OCI-LY1 (cell line): ENCODE measurements around the gene SLX4IP.
"Not testable (repeated sequence)": the region's sequence is repeated elsewhere in the genome, so short reads cannot be mapped to it uniquely, and the experiment has no call there.

Experiments used
- H2AFZ ChIP-seq: fragments of 200-600 bp; sonication (generic), shearing (Covaris generic); 2 replicates; pipeline ENCODE4 v1.6.0; 2014; ENCODE audit warnings: antibody characterized with exemption, mild to moderate bottlenecking, low read length
- H3F3A ChIP-seq: fragments of 200-600 bp; sonication (generic), shearing (Covaris generic); 2 replicates; pipeline ENCODE4 v1.6.0; 2014; ENCODE audit warnings: mild to moderate bottlenecking, antibody characterized with exemption, low read length, moderate library complexity; ENCODE audit not compliant: insufficient read depth
- H3K27ac ChIP-seq: fragments of 200-600 bp; sonication (generic); 2 replicates; pipeline ENCODE4 v1.5.1; 2014; ENCODE audit warnings: low read length, mixed run types, mild to moderate bottlenecking, low read depth; ENCODE audit not compliant: poor library complexity, severe bottlenecking
- H3K27me3 ChIP-seq: fragments of 200-600 bp; sonication (generic); 2 replicates; pipeline ENCODE4 v1.6.0; 2014; ENCODE audit warnings: antibody characterized with exemption, mild to moderate bottlenecking, low read length, moderate library complexity; ENCODE audit not compliant: insufficient read depth
- H3K36me3 ChIP-seq: fragments of 200-600 bp; sonication (generic); 2 replicates; pipeline ENCODE4 v1.6.1; 2014; ENCODE audit warnings: mild to moderate bottlenecking, antibody characterized with exemption, low read length, moderate library complexity, mixed read lengths; ENCODE audit not compliant: insufficient read depth
- H3K4me1 ChIP-seq: fragments of 200-600 bp; sonication (generic); 2 replicates; pipeline ENCODE4 v1.5.1; 2014; ENCODE audit warnings: mild to moderate bottlenecking, low read length, moderate library complexity; ENCODE audit not compliant: insufficient read depth, severe bottlenecking
- H3K4me2 ChIP-seq: fragments of 200-600 bp; sonication (generic), shearing (Covaris generic); 2 replicates; pipeline ENCODE4 v1.6.1; 2014; ENCODE audit warnings: low read length
- H3K4me3 ChIP-seq: fragments of 200-600 bp; sonication (generic); 2 replicates; pipeline ENCODE4 v1.5.1; 2014; ENCODE audit warnings: low read length, low read depth, mild to moderate bottlenecking, mixed read lengths; ENCODE audit not compliant: poor library complexity, severe bottlenecking
- H3K79me2 ChIP-seq: fragments of 200-600 bp; shearing (Covaris generic); 2 replicates; pipeline ENCODE4 v1.6.1; 2016; ENCODE audit warnings: mixed run types, low read length, mixed read lengths; ENCODE audit not compliant: insufficient read depth
- H3K9ac ChIP-seq: fragments of 200-600 bp; sonication (generic), shearing (Covaris generic); 2 replicates; pipeline ENCODE4 v1.6.1; 2014; ENCODE audit warnings: mild to moderate bottlenecking, low read length, mixed read lengths
- H3K9me2 ChIP-seq: fragments of 200-600 bp; sonication (generic), shearing (Covaris generic); 2 replicates; pipeline ENCODE4 v1.6.1; 2014; ENCODE audit warnings: low read depth, mild to moderate bottlenecking, low read length, mixed read lengths
- H3K9me3 ChIP-seq: fragments of 200-600 bp; shearing (Covaris generic); 2 replicates; pipeline ENCODE4 v1.6.1; 2014; ENCODE audit warnings: low read length, mixed read lengths
- H4K20me1 ChIP-seq: fragments of 200-600 bp; sonication (generic), shearing (Covaris generic); 2 replicates; pipeline ENCODE4 v1.6.0; 2016; ENCODE audit warnings: mild to moderate bottlenecking, low read length; ENCODE audit not compliant: insufficient read depth
- CTCF ChIP-seq: fragments of 200-600 bp; sonication (generic), shearing (Covaris generic); IDR thresholded peaks from 2 replicates; pipeline ENCODE4 v1.5.1; 2017; ENCODE audit warnings: mild to moderate bottlenecking, antibody characterized with exemption, low read length, moderate library complexity, mixed read lengths
- EZH2 ChIP-seq: fragments of 200-600 bp; sonication (generic), shearing (Covaris generic); IDR thresholded peaks from 2 replicates; pipeline ENCODE4 v1.8.0; 2017; ENCODE audit warnings: borderline replicate concordance, mixed run types, mild to moderate bottlenecking, antibody characterized with exemption, low read length, moderate library complexity, mixed read lengths

Gene SLX4IP

GRCh38 chr20:10415013-10415650 lies 20.0 kb upstream of the SLX4IP start:
- Histone ChIP-seq H3K9me2 (no peaks in the 10 kb centered on the region), H4K20me1 (no peaks in the 10 kb centered on the region), H3K9ac (no peak overlapping the region), H3K27ac (no peak overlapping the region), H3K27me3 (no peaks in the 10 kb centered on the region), H3K79me2 (no peaks in the 10 kb centered on the region), H3F3A (no peaks in the 10 kb centered on the region), H3K9me3 (no peaks in the 10 kb centered on the region), H3K4me3 (no peak overlapping the region), H3K4me2 (no peak overlapping the region), H3K36me3 (peaks cover 56% of the 10 kb centered on the region; the same call in 1 of the 2 replicates), H2AFZ (no peak overlapping the region), H3K4me1 (no peaks in the 10 kb centered on the region)
- no peak for TF ChIP-seq EZH2
- TF ChIP-seq CTCF, result no peak

GRCh38 chr20:10417218-10417617 lies 17.9 kb upstream of the SLX4IP start:
- H4K20me1 ChIP-seq, H3K4me2 ChIP-seq, H3F3A ChIP-seq, H3K27ac ChIP-seq, H3K9me2 ChIP-seq, H3K4me1 ChIP-seq, H3K4me3 ChIP-seq, H3K9me3 ChIP-seq, H3K9ac ChIP-seq, H3K79me2 ChIP-seq, H2AFZ ChIP-seq, H3K27me3 ChIP-seq: not testable (repeated sequence)
- H3K36me3 ChIP-seq, result peaks cover 55% of the 10 kb centered on the region; the same call in 1 of the 2 replicates

GRCh38 chr20:10419550-10420133 lies 15.5 kb upstream of the SLX4IP start:
- no peaks in the 10 kb centered on the region for H3K9me2 ChIP-seq
- no peaks in the 10 kb centered on the region for H3K4me1 ChIP-seq
- H3K27me3 ChIP-seq, result no peaks in the 10 kb centered on the region
- no peaks in the 10 kb centered on the region for H3K9me3 ChIP-seq
- H3K79me2 ChIP-seq, result peaks cover 16% of the 10 kb centered on the region
- H3K4me3 ChIP-seq, result no peak overlapping the region
- TF ChIP-seq EZH2, result no peak
- no peak overlapping the region for H3K27ac ChIP-seq
- no peaks in the 10 kb centered on the region for H4K20me1 ChIP-seq
- H3K9ac ChIP-seq, result no peak overlapping the region
- peaks cover 49% of the 10 kb centered on the region for H3K36me3 ChIP-seq
- no peaks in the 10 kb centered on the region for H3F3A ChIP-seq
- H3K4me2 ChIP-seq, result no peak overlapping the region
- no peak overlapping the region for H2AFZ ChIP-seq

- H4K20me1 ChIP-seq, result no peaks in the 10 kb centered on the region
- no peak overlapping the region for H3K4me2 ChIP-seq
- H3K9me2 ChIP-seq, result no peaks in the 10 kb centered on the region
- H3K27ac ChIP-seq, result no peak overlapping the region
- H3K79me2 ChIP-seq, result peaks cover 28% of the 10 kb centered on the region
- no peak overlapping the region for H3K9ac ChIP-seq
- H3K27me3 ChIP-seq, result no peaks in the 10 kb centered on the region
- no peak overlapping the region for H2AFZ ChIP-seq
- no peaks in the 10 kb centered on the region for H3K4me1 ChIP-seq
- H3F3A ChIP-seq, result no peaks in the 10 kb centered on the region
- H3K4me3 ChIP-seq, result no peak overlapping the region
- H3K36me3 ChIP-seq, result peaks cover 36% of the 10 kb centered on the region
- TF ChIP-seq EZH2, result no peak
- TF ChIP-seq CTCF, result no peak
- no peaks in the 10 kb centered on the region for H3K9me3 ChIP-seq
Measured at GRCh38 chr20:10423735-10424134, 11.4 kb upstream of the SLX4IP start.
